ENCODE data around the gene DIAPH1. TPM values are rescaled to one million over a fixed set of nuclear protein-coding genes. Genes with fewer than 3 reads are reported as not detected.
A peak's percentile ranks its signal among the peaks of the same experiment; 100 is the strongest.

Gene DIAPH1
- total RNA-seq, 3 donors from 2014 or later = 58.8 to 64.8 (median 63.6) TPM

DNA sequence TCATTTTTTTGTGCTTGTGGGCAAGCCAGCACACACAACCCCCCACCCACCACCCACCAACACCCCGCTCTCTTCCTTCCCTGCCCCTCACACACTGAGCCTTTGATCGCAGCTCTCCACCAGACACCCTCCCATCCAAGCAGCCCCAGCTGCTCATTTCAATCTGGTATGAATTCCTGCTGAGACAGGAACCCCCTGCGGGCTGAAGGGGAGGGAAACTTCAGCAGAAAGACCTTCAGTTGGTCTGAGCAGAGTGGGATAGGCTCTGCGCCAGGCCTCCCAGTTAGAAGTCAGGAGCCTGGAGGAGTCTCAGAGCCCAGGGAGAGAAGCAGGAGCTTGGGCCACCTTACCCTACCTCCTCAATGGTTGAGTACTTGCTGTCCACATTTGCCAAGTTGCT lies 122.8 kb downstream of the DIAPH1 start:
- Histone ChIP-seq H3K4me1 (no peaks in the 10 kb centered on the region), H3K9me3 (no peaks in the 10 kb centered on the region), H3K36me3 (no peaks in the 10 kb centered on the region), H3K27me3 (no peaks in the 10 kb centered on the region), H3K4me3 (no peak overlapping the region), H3K27ac (peak overlapping the region; percentile 25 to 68)
- TF ChIP-seq POLR2AphosphoS5 (IDR thresholded peaks at IDR 0.05) = no peak
- TF ChIP-seq, protein P1, sequence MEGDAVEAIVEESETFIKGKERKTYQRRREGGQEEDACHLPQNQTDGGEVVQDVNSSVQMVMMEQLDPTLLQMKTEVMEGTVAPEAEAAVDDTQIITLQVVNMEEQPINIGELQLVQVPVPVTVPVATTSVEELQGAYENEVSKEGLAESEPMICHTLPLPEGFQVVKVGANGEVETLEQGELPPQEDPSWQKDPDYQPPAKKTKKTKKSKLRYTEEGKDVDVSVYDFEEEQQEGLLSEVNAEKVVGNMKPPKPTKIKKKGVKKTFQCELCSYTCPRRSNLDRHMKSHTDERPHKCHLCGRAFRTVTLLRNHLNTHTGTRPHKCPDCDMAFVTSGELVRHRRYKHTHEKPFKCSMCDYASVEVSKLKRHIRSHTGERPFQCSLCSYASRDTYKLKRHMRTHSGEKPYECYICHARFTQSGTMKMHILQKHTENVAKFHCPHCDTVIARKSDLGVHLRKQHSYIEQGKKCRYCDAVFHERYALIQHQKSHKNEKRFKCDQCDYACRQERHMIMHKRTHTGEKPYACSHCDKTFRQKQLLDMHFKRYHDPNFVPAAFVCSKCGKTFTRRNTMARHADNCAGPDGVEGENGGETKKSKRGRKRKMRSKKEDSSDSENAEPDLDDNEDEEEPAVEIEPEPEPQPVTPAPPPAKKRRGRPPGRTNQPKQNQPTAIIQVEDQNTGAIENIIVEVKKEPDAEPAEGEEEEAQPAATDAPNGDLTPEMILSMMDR (IDR thresholded peaks at IDR 0.05) = no peak
- TF ChIP-seq POLR2A (IDR thresholded peaks at IDR 0.05) = no peak
- peak in 1 of 2 donors; percentile 57 for DNase-seq (ENCODE audit: low spot score in 2 of 2)
- intact Hi-C loops (cut with DNase I; ENCODE audit: low total_unique reads) = no loop called here

- no peak overlapping the region for H3K4me3 ChIP-seq
Observed at GRCh38 chr5:141495453-141495811, 123.4 kb downstream of the DIAPH1 start.

GRCh38 chr5:141494761-141495452 lies 123.9 kb downstream of the DIAPH1 start:
- Histone ChIP-seq H3K36me3 (no peaks in the 10 kb centered on the region), H3K27me3 (no peaks in the 10 kb centered on the region), H3K9me3 (no peaks in the 10 kb centered on the region), H3K27ac (peak overlapping the region; percentile 68 to 82), H3K4me1 (no peaks in the 10 kb centered on the region), H3K4me3 (peak overlapping the region in 1 of 3 donors; percentile 15)
- DNase-seq (ENCODE audit: low spot score in 2 of 2) = no peak
- TF ChIP-seq POLR2AphosphoS5 (IDR thresholded peaks at IDR 0.05) (no peak), POLR2A (IDR thresholded peaks at IDR 0.05) (no peak)
- TF ChIP-seq, protein P1 (IDR thresholded peaks at IDR 0.05) = no peak
- intact Hi-C loops (cut with DNase I; ENCODE audit: low total_unique reads) = no loop called here

More at GRCh38 chr5:141495453-141495811, 123.4 kb downstream of the DIAPH1 start:
- no peak for DNase-seq (ENCODE audit: low spot score in 2 of 2)
- peak overlapping the region; percentile 68 to 82 for H3K27ac ChIP-seq
- H3K36me3 ChIP-seq = no peaks in the 10 kb centered on the region
- intact Hi-C loops (cut with DNase I; ENCODE audit: low total_unique reads) = no loop called here
- no peaks in the 10 kb centered on the region for H3K4me1 ChIP-seq
- no peaks in the 10 kb centered on the region for H3K27me3 ChIP-seq
- H3K9me3 ChIP-seq = no peaks in the 10 kb centered on the region
- TF ChIP-seq POLR2A (IDR thresholded peaks at IDR 0.05) = no peak

- H3K9me3 ChIP-seq = no peaks in the 10 kb centered on the region
- intact Hi-C loops (cut with DNase I; ENCODE audit: low total_unique reads) = no loop called here
- no peaks in the 10 kb centered on the region for H3K27me3 ChIP-seq
- H3K4me1 ChIP-seq = no peaks in the 10 kb centered on the region
- peak in 1 of 2 donors; percentile 44 for DNase-seq (ENCODE audit: low spot score in 2 of 2)
- peak overlapping the region; percentile 68 to 82 for H3K27ac ChIP-seq
- TF ChIP-seq, protein P1 (IDR thresholded peaks at IDR 0.05) = no peak
- no peak for TF ChIP-seq POLR2A (IDR thresholded peaks at IDR 0.05)
- TF ChIP-seq POLR2AphosphoS5 (IDR thresholded peaks at IDR 0.05) = no peak
- peak overlapping the region in 1 of 3 donors; percentile 15 for H3K4me3 ChIP-seq
- no peaks in the 10 kb centered on the region for H3K36me3 ChIP-seq
Observed at GRCh38 chr5:141493500-141494422, 125.0 kb downstream of the DIAPH1 start.

DNA sequence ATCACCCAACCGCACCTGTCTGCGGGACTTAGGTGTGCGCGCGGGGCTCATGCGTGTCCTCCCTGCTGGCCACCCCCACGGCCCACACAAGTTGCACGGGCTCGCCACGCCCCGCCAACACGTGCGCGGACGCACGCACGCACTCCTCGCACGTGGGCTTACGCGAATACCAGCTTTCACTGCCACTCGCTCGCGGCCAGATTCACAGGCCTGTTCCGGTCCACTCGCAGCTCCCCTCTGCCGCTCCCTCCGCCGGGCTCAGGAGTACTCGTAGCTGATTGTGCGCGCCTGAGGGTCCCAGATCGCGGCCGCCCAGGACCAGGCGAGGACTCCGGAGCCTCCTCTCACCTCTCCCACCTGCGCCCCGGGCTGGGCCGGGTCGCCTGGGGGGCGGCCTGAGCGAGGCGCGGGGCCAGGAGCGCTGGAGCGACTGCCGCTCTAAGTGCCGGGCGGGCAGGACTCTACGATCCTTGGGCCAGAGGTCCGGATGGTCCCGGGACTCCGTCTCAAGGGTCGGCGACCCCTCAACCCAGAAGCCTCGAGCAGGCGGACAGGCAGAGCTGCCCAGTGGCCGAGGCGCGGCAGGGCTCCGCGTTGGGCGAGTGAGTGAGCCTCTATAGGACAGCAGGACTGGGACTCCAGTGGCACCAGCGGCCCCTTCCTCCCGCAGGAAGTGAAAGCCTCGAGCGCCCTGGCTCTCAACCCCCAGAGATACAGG lies 126.5 kb downstream of the DIAPH1 start:
- no peak for TF ChIP-seq POLR2A (IDR thresholded peaks at IDR 0.05)
- TF ChIP-seq, protein P1 (IDR thresholded peaks at IDR 0.05) = no peak
- TF ChIP-seq POLR2AphosphoS5 (IDR thresholded peaks at IDR 0.05) = no peak
- no peak for DNase-seq (ENCODE audit: low spot score in 2 of 2)
- intact Hi-C loops (cut with DNase I; ENCODE audit: low total_unique reads) = no loop called here
- Histone ChIP-seq H3K27ac (no peak overlapping the region), H3K4me1 (no peaks in the 10 kb centered on the region), H3K9me3 (no peaks in the 10 kb centered on the region), H3K4me3 (no peak overlapping the region), H3K27me3 (no peaks in the 10 kb centered on the region), H3K36me3 (no peaks in the 10 kb centered on the region)

Data from breast epithelium (tissue), 4 donors.